ENCODE data around the gene ROBO3. TPM values are rescaled to one million over a fixed set of nuclear protein-coding genes. Genes with fewer than 3 reads are reported as not detected.

ROBO3 gene
- total RNA-seq (4.5 TPM), polyA plus RNA-seq (11.2 TPM)
- long read RNA-seq, donor 1: 0 reads
- long read RNA-seq, donor 2: 0 reads
- long read RNA-seq, donor 3: 0 reads
- long read RNA-seq, donor 4, partial matches to known transcripts: 0 of 1 reads
- long read RNA-seq, donor 4, other reads (novel, unspliced or antisense): 0 of 1 reads
- long read RNA-seq, donor 5: 0 reads
- long read RNA-seq, donor 6: 0 reads
- long read RNA-seq, donor 7: 0 reads
- long read RNA-seq, donor 8: 0 reads
- long read RNA-seq, donor 9: 0 reads
- long read RNA-seq, donor 10, partial matches to known transcripts: 0 of 1 reads
- long read RNA-seq, donor 10, other reads (novel, unspliced or antisense): 0 of 1 reads

DNA sequence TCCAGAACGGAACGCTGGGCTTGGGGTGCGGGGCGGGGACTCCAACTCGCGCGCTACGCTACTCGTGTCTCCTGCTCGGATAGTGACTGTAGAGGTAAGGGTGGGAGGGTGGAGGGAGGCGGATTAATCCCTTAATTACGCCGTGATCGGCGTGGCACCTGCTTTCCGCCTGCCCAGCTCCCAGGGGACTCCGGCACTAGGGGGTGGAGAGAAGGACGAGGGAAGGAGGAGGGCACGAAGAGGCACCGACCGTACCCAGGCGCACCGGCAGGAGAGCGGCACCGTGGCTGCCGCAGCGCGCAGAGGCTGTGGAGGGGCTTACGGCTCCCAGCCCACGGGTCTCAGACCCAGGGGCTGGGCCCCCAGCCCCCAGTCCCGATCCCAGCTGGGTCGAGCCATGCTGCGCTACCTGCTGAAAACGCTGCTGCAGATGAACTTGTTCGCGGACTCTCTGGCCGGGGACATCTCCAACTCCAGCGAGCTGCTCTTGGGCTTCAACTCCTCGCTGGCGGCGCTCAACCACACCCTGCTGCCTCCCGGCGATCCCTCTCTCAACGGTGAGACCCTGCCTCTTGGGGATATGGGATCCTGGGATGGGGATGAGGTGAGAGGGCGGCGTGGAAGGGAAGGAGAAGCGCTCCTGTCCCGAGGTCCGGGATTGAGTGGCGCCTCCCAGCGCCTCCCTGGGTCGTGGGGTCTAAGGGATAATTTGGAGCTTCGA, at the start of gene ROBO3:
ROBO3 (plus strand) TSS at position 252 of the 721 bp plus-strand sequence; CDS start at position 398, 146 bp downstream.
- H3K4me1 ChIP-seq (ENCODE audit: control insufficient read depth in 2 of 2, insufficient read depth in 2 of 2, low read length in 2 of 2): peaks cover 0 to 7% of the 10 kb centered on the region in 2 donors
- peaks cover 70 to 100% of the 10 kb centered on the region in 2 donors for H3K27me3 ChIP-seq (ENCODE audit: control insufficient read depth in 2 of 2, insufficient read depth in 1 of 2, low read length in 1 of 2)
- H3K36me3 ChIP-seq (ENCODE audit: control insufficient read depth in 2 of 2, insufficient read depth in 2 of 2, low read length in 1 of 2): no peaks in the 10 kb centered on the region
- WGBS: 5% methylated on average over 53 of the region's 53 CpGs
- no peak within 1 kb of the TSS for H3K27ac ChIP-seq (ENCODE audit: low read depth in 1 of 2, low read length in 1 of 2)
- no peak for DNase-seq (ENCODE audit: low read depth in 6 of 9, low spot score in 9 of 9)
- peaks cover 6% of the 10 kb centered on the region in 2 donors for H3K9me3 ChIP-seq (ENCODE audit: control insufficient read depth in 2 of 2, insufficient read depth in 1 of 2, low read length in 1 of 2)
- H3K4me3 ChIP-seq (ENCODE audit: low read length in 2 of 2): no peak within 1 kb of the TSS

- Histone ChIP-seq H3K4me3 (ENCODE audit: low read length in 2 of 2) (no peak overlapping the region), H3K36me3 (ENCODE audit: control insufficient read depth in 2 of 2, insufficient read depth in 2 of 2, low read length in 1 of 2) (no peaks in the 10 kb centered on the region)
- WGBS: 96% methylated on average over 3 of the region's 3 CpGs
These were observed 48.2 kb upstream of the ROBO3 start for GRCh38 chr11:124817036-124817435.

GRCh38 chr11:124821995-124822730, 43.1 kb upstream of the ROBO3 start:
- Histone ChIP-seq H3K27me3 (ENCODE audit: control insufficient read depth in 2 of 2, insufficient read depth in 1 of 2, low read length in 1 of 2) (peaks cover 0 to 18% of the 10 kb centered on the region in 2 donors), H3K27ac (ENCODE audit: low read depth in 1 of 2, low read length in 1 of 2) (no peak overlapping the region), H3K4me3 (ENCODE audit: low read length in 2 of 2) (no peak overlapping the region), H3K36me3 (ENCODE audit: control insufficient read depth in 2 of 2, insufficient read depth in 2 of 2, low read length in 1 of 2) (no peaks in the 10 kb centered on the region), H3K9me3 (ENCODE audit: control insufficient read depth in 2 of 2, insufficient read depth in 1 of 2, low read length in 1 of 2) (no peaks in the 10 kb centered on the region), H3K4me1 (ENCODE audit: control insufficient read depth in 2 of 2, insufficient read depth in 2 of 2, low read length in 2 of 2) (no peaks in the 10 kb centered on the region)
- 89% methylated on average over 6 of the region's 6 CpGs for WGBS
- DNase-seq (ENCODE audit: low read depth in 6 of 9, low spot score in 9 of 9): no peak

More at GRCh38 chr11:124817036-124817435, 48.2 kb upstream of the ROBO3 start:
- no peaks in the 10 kb centered on the region for H3K9me3 ChIP-seq (ENCODE audit: control insufficient read depth in 2 of 2, insufficient read depth in 1 of 2, low read length in 1 of 2)
- DNase-seq (ENCODE audit: low read depth in 6 of 9, low spot score in 9 of 9): no peak
- peaks cover 0 to 16% of the 10 kb centered on the region in 2 donors for H3K27me3 ChIP-seq (ENCODE audit: control insufficient read depth in 2 of 2, insufficient read depth in 1 of 2, low read length in 1 of 2)
- H3K4me1 ChIP-seq (ENCODE audit: control insufficient read depth in 2 of 2, insufficient read depth in 2 of 2, low read length in 2 of 2): no peaks in the 10 kb centered on the region
- H3K27ac ChIP-seq (ENCODE audit: low read depth in 1 of 2, low read length in 1 of 2): no peak overlapping the region

DNA sequence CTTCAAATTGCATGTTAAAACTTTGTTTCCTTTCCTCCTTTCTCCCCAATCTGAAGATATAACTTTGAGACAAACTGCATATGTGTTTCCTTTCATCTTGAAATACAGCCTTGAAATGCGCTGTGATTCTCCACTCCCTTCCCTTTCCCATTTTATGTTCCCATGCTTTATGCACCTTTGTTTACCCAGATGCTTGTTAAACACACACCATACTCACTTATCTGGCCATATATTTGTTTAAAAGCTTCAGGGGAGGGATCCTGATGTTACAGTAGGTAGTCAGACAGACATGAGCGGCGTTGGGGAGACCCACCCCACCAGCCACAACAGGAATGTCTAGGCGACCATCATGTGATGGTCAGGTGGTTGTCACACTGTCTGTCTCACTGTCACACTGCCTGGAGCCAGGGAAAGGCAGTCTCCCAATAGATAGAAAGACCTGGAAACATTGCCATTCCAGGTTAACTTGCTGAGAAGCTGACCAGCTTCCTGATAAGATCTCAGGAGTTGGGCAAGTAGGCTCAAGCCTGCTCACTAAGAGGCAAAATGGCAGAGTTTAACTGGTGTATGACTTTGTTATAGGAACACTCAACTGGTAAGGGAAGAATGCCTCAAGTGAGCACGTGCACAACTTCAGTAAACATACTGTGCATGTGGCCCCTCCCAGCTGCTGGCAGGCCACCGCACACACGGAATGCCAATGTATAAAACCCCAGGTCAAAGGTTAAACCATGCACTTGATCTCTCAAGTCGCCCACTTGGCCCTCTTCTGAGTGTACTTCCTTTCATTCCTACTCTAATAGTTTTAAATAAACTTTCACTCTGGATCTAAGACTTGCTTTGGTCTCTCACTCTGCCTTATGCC, 41.5 kb upstream of the ROBO3 start:
- no peaks in the 10 kb centered on the region for H3K36me3 ChIP-seq (ENCODE audit: control insufficient read depth in 2 of 2, insufficient read depth in 2 of 2, low read length in 1 of 2)
- H3K4me1 ChIP-seq (ENCODE audit: control insufficient read depth in 2 of 2, insufficient read depth in 2 of 2, low read length in 2 of 2): no peaks in the 10 kb centered on the region
- H3K4me3 ChIP-seq (ENCODE audit: low read length in 2 of 2): no peak overlapping the region
- no peaks in the 10 kb centered on the region for H3K9me3 ChIP-seq (ENCODE audit: control insufficient read depth in 2 of 2, insufficient read depth in 1 of 2, low read length in 1 of 2)
- DNase-seq (ENCODE audit: low read depth in 6 of 9, low spot score in 9 of 9): no peak
- WGBS: 84% methylated on average over 8 of the region's 8 CpGs
- peaks cover 0 to 13% of the 10 kb centered on the region in 2 donors for H3K27me3 ChIP-seq (ENCODE audit: control insufficient read depth in 2 of 2, insufficient read depth in 1 of 2, low read length in 1 of 2)
- no peak overlapping the region for H3K27ac ChIP-seq (ENCODE audit: low read depth in 1 of 2, low read length in 1 of 2)

GRCh38 chr11:124825876-124826275, 39.4 kb upstream of the ROBO3 start:
- peaks cover 0 to 16% of the 10 kb centered on the region in 2 donors for H3K27me3 ChIP-seq (ENCODE audit: control insufficient read depth in 2 of 2, insufficient read depth in 1 of 2, low read length in 1 of 2)
- no peaks in the 10 kb centered on the region for H3K4me1 ChIP-seq (ENCODE audit: control insufficient read depth in 2 of 2, insufficient read depth in 2 of 2, low read length in 2 of 2)
- H3K36me3 ChIP-seq (ENCODE audit: control insufficient read depth in 2 of 2, insufficient read depth in 2 of 2, low read length in 1 of 2): no peaks in the 10 kb centered on the region
- no peak for DNase-seq (ENCODE audit: low read depth in 6 of 9, low spot score in 9 of 9)
- no peaks in the 10 kb centered on the region for H3K9me3 ChIP-seq (ENCODE audit: control insufficient read depth in 2 of 2, insufficient read depth in 1 of 2, low read length in 1 of 2)
- whole genome bisulfite sequencing: 71% methylated on average over 3 of the region's 3 CpGs
- H3K27ac ChIP-seq (ENCODE audit: low read depth in 1 of 2, low read length in 1 of 2): no peak overlapping the region
- no peak overlapping the region for H3K4me3 ChIP-seq (ENCODE audit: low read length in 2 of 2)

GRCh38 chr11:124829986-124830385, 35.2 kb upstream of the ROBO3 start:
- Histone ChIP-seq H3K36me3 (ENCODE audit: control insufficient read depth in 2 of 2, insufficient read depth in 2 of 2, low read length in 1 of 2) (no peaks in the 10 kb centered on the region), H3K27me3 (ENCODE audit: control insufficient read depth in 2 of 2, insufficient read depth in 1 of 2, low read length in 1 of 2) (peaks cover 0 to 7% of the 10 kb centered on the region in 2 donors), H3K27ac (ENCODE audit: low read depth in 1 of 2, low read length in 1 of 2) (no peak overlapping the region), H3K9me3 (ENCODE audit: control insufficient read depth in 2 of 2, insufficient read depth in 1 of 2, low read length in 1 of 2) (no peaks in the 10 kb centered on the region), H3K4me1 (ENCODE audit: control insufficient read depth in 2 of 2, insufficient read depth in 2 of 2, low read length in 2 of 2) (no peaks in the 10 kb centered on the region), H3K4me3 (ENCODE audit: low read length in 2 of 2) (no peak overlapping the region)
- DNase-seq (ENCODE audit: low read depth in 6 of 9, low spot score in 9 of 9): no peak
- 94% methylated on average over 3 of the region's 3 CpGs for WGBS

GRCh38 chr11:124830749-124831148, 34.5 kb upstream of the ROBO3 start:
- DNase-seq (ENCODE audit: low read depth in 6 of 9, low spot score in 9 of 9): no peak
- H3K27ac ChIP-seq (ENCODE audit: low read depth in 1 of 2, low read length in 1 of 2): no peak overlapping the region
- WGBS: 92% methylated on average over 3 of the region's 3 CpGs

GRCh38 chr11:124831897-124832296, 33.3 kb upstream of the ROBO3 start:
- DNase-seq (ENCODE audit: low read depth in 6 of 9, low spot score in 9 of 9): no peak
- Histone ChIP-seq H3K27ac (ENCODE audit: low read depth in 1 of 2, low read length in 1 of 2) (no peak overlapping the region), H3K4me1 (ENCODE audit: control insufficient read depth in 2 of 2, insufficient read depth in 2 of 2, low read length in 2 of 2) (peaks cover 0 to 2% of the 10 kb centered on the region in 2 donors), H3K4me3 (ENCODE audit: low read length in 2 of 2) (no peak overlapping the region), H3K27me3 (ENCODE audit: control insufficient read depth in 2 of 2, insufficient read depth in 1 of 2, low read length in 1 of 2) (peaks cover 0 to 16% of the 10 kb centered on the region in 2 donors), H3K9me3 (ENCODE audit: control insufficient read depth in 2 of 2, insufficient read depth in 1 of 2, low read length in 1 of 2) (no peaks in the 10 kb centered on the region), H3K36me3 (ENCODE audit: control insufficient read depth in 2 of 2, insufficient read depth in 2 of 2, low read length in 1 of 2) (no peaks in the 10 kb centered on the region)
- 95% methylated on average over 2 of the region's 2 CpGs for WGBS

More at GRCh38 chr11:124830749-124831148, 34.5 kb upstream of the ROBO3 start:
- Histone ChIP-seq H3K9me3 (ENCODE audit: control insufficient read depth in 2 of 2, insufficient read depth in 1 of 2, low read length in 1 of 2) (no peaks in the 10 kb centered on the region), H3K4me1 (ENCODE audit: control insufficient read depth in 2 of 2, insufficient read depth in 2 of 2, low read length in 2 of 2) (no peaks in the 10 kb centered on the region), H3K27me3 (ENCODE audit: control insufficient read depth in 2 of 2, insufficient read depth in 1 of 2, low read length in 1 of 2) (peaks cover 0 to 8% of the 10 kb centered on the region in 2 donors), H3K36me3 (ENCODE audit: control insufficient read depth in 2 of 2, insufficient read depth in 2 of 2, low read length in 1 of 2) (no peaks in the 10 kb centered on the region), H3K4me3 (ENCODE audit: low read length in 2 of 2) (no peak overlapping the region)
